Transverse colon (tissue), 4 donors: ENCODE data around the gene GINS1. TPM values are rescaled to one million over a fixed set of nuclear protein-coding genes. Genes with fewer than 3 reads are reported as not detected.

Source experiments
- DNase-seq: peaks from one replicate; pipeline ENCODE4 v3.0.0-alpha.2; 2019
- H3K27ac ChIP-seq, 4 donors: fragments of 200-600 bp; sonication (generic); 2 replicates each; pipeline ENCODE4 v1.5.1; 2016 to 2018; ENCODE audit warnings: inconsistent platforms in 4 of 4
- H3K27me3 ChIP-seq: fragments of 200-600 bp; sonication (generic); 2 replicates; pipeline ENCODE4 v1.5.1; 2017; ENCODE audit warnings: inconsistent platforms
- H3K36me3 ChIP-seq, 4 donors: fragments of 200-600 bp; sonication (generic); 2 replicates each; pipeline ENCODE4 v1.5.1; 2017 to 2019; ENCODE audit warnings: inconsistent platforms in 4 of 4
- H3K4me1 ChIP-seq, 4 donors: fragments of 200-600 bp; sonication (generic); 2 replicates each; pipeline ENCODE4 v1.5.1; 2017 to 2020; ENCODE audit warnings: inconsistent platforms in 4 of 4
- H3K4me3 ChIP-seq, 4 donors: fragments of 200-600 bp; sonication (generic); 1 replicate in 1 of 4; 2 replicates in 3 of 4; pipeline versions ENCODE4 v1.5.1 to v1.6.1; 2017 to 2019; ENCODE audit warnings: inconsistent platforms in 4 of 4
- H3K9me3 ChIP-seq, 2 donors: fragments of 200-600 bp; sonication (generic); 2 replicates each; pipeline ENCODE4 v1.5.1; 2017 to 2019; ENCODE audit warnings: inconsistent platforms in 2 of 2
- EP300 ChIP-seq: sonication (generic); formaldehyde crosslinking; IDR thresholded peaks from one replicate; pipeline ENCODE4 v1.6.1; 2017; ENCODE audit warnings: antibody characterized with exemption, low read depth
- POLR2A ChIP-seq: fragments of 450-650 bp; IDR thresholded peaks from one replicate; pipeline ENCODE4 v1.6.1; 2016; ENCODE audit warnings: antibody characterized with exemption, mild to moderate bottlenecking, moderate library complexity
- POLR2AphosphoS5 ChIP-seq, 3 donors: sonication (generic); formaldehyde crosslinking; IDR thresholded peaks; one replicate each; pipeline ENCODE4 v1.6.1; 2016; ENCODE audit warnings: antibody characterized with exemption in 3 of 3
- WGBS, 2 donors: methylation state at CpG; one replicate each; pipeline ENCODE4 v1.1.5; 2018; ENCODE audit warnings: low coverage in 1 of 2; 5-methylcytosine and 5-hydroxymethylcytosine counted together
- in situ Hi-C, 4 donors: fragments of 200-750 bp; cut with MboI; loops; one replicate each; pipeline versions ENCODE4 v1.15.0 to v1.15.1; 2017; ENCODE audit warnings: low sequenced_read_pairs in 3 of 4, low pct_ligation_motif_present in 1 of 4, low pct_unique_long_range_greater_than_20kb in 1 of 4
- intact Hi-C: fragments of 100-400 bp; cut with DNase I; formaldehyde crosslinking; loops from one replicate; pipeline ENCODE4 v1.15.1; 2023; ENCODE audit warnings: low total_unique reads
- total RNA-seq, 4 donors: library from RNA; depleted of rRNA; stranded (reverse); fragments of >200 nt; gene quantifications; one replicate each; pipeline ENCODE4 v1.1.0, GENCODE V29; 2016
- TF ChIP-seq, protein P1 (sequence below), 5 experiments: fragments of 200-600 bp in 3 of 5; fragments of 450-650 bp in 2 of 5; sonication (generic) in 3 of 5; IDR thresholded peaks; 1 replicate in 2 of 5; 2 replicates in 3 of 5; pipeline ENCODE4 v1.5.1; 2016 to 2017; ENCODE audit warnings: antibody characterized with exemption in 5 of 5, inconsistent platforms in 3 of 5, mild to moderate bottlenecking in 2 of 5, moderate library complexity in 1 of 5

The GINS1 gene
- total RNA-seq, 4 donors from 2014 or later, result 1.3 to 1.4 TPM; not detected in 2

DNA sequence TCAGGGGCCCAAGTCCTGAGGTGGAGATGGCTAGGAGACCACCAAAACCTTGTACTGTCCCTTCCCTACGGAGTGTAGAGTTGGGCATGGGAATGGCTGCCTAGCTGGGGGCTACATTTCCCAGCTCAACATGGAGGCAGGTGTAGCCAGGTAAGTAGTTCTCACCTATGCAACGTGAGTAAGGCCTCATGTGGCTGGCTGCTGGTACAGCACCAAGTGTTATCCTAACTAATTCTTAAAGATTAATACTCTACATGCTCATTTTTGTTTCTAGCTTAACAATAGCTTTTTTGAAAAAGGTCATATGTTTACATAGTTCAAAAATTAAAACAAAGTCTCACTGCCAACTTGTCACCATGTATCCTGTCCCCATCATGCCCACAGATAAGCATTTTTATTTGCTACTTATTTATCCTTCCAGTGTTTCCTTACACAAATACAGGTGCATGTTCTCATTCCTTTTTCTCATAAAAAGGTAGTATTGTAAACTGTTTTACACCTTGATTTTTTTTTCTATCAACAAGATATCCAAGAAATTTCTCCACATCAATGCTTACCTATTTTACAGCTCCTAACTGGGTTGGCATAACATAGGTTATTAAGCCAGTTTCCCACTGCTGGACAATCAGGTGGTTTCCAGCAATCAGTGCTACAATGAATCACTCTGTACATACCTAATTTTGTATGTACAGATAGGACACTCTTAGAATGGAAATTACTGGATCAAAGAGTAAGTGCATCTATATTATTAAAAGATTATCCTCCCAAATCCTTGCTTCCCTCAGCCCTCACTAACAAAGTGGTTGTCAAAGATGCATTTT lies 42.4 kb upstream of the GINS1 start:
- H3K27ac ChIP-seq, result no peak overlapping the region
- no peaks in the 10 kb centered on the region for H3K9me3 ChIP-seq
- H3K36me3 ChIP-seq, result no peaks in the 10 kb centered on the region
- in situ Hi-C loops, result no loop called here
- no peak overlapping the region for H3K4me3 ChIP-seq
- intact Hi-C loops, result no loop called here
- H3K4me1 ChIP-seq, result peaks cover 0 to 9% (median 0%) of the 10 kb centered on the region in 4 donors
- no peak for DNase-seq
- no peak for TF ChIP-seq POLR2A
- TF ChIP-seq, protein P1, sequence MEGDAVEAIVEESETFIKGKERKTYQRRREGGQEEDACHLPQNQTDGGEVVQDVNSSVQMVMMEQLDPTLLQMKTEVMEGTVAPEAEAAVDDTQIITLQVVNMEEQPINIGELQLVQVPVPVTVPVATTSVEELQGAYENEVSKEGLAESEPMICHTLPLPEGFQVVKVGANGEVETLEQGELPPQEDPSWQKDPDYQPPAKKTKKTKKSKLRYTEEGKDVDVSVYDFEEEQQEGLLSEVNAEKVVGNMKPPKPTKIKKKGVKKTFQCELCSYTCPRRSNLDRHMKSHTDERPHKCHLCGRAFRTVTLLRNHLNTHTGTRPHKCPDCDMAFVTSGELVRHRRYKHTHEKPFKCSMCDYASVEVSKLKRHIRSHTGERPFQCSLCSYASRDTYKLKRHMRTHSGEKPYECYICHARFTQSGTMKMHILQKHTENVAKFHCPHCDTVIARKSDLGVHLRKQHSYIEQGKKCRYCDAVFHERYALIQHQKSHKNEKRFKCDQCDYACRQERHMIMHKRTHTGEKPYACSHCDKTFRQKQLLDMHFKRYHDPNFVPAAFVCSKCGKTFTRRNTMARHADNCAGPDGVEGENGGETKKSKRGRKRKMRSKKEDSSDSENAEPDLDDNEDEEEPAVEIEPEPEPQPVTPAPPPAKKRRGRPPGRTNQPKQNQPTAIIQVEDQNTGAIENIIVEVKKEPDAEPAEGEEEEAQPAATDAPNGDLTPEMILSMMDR (IDR thresholded peaks at IDR 0.05), result no peak
- no peaks in the 10 kb centered on the region for H3K27me3 ChIP-seq
- 75 to 92% methylated on average over 2 of the region's 2 CpGs for WGBS, 2 donors

DNA sequence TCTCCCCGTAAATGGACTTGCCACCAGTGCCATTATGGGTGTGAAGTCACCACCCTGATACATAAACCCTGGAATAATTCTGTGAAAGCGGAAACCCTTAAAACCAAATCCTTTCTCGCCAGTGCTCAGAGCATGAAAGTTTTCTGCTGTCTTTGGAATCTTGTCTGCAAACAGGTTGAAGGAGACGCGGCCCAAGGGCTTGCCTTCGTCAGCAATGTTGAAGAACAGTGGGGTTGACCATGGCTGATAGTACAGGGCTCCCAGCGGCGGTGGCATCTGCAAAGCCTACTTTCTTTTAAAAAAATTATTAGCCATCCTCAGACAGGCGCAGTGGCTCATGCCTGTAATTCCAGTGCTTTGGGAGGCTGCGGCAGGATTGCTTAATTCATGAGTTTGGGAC lies 38.9 kb upstream of the GINS1 start:
- DNase-seq, result no peak
- Histone ChIP-seq H3K4me1 (no peaks in the 10 kb centered on the region), H3K36me3 (no peaks in the 10 kb centered on the region), H3K9me3 (no peaks in the 10 kb centered on the region), H3K27me3 (no peaks in the 10 kb centered on the region), H3K27ac (no peak overlapping the region), H3K4me3 (no peak overlapping the region)
- intact Hi-C loops (no loop called here), in situ Hi-C loops (no loop called here)
- WGBS, 2 donors, result 98 to 100% methylated on average over 3 to 10 of the region's 10 CpGs
- TF ChIP-seq POLR2AphosphoS5 (IDR thresholded peaks at IDR 0.05) (no peak), POLR2A (no peak), EP300 (no peak)
- TF ChIP-seq, protein P1 (IDR thresholded peaks at IDR 0.05), result no peak

DNA sequence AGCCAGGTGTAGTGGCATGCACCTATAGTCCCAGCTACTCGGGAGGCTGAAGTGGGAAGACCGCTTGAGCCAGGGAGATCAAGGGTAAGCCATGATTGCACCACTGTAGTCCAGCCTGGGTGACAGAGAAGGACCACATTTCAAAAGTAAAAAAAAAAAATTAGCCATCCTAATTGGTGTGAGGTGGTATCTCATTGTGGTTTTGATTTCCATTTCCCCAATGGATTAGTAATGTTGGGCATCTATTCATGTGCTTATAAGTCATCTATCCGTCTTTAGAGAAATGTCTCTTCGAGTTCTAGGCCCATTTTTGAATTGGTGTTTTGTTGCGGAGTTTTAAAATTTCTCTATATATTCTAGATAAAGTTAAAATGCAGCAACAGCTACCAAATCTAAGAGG lies 38.5 kb upstream of the GINS1 start:
- WGBS, 2 donors, result 97 to 100% methylated on average over 3 to 5 of the region's 5 CpGs
- TF ChIP-seq EP300, result no peak
- no peak for TF ChIP-seq POLR2AphosphoS5 (IDR thresholded peaks at IDR 0.05)

DNA sequence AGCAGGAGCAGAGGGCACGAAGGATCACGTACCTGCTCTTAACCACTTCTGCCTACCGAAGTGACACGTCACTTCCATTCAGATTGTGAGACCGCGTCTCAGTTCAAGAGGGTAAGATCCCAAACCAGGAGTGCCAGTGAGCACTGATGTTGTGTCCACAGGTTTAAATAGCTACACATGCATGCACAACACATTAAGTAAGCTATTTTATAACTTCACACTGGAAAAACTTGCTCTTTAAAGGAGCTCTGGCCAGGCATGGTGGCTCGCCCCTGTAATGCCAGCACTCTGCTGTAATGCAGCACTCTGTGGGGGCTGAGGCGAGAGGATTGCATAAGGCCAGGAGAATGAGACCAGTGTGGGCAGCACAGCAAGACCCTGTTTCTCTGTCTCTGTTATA lies 37.9 kb upstream of the GINS1 start:
- 90 to 96% methylated on average over 5 to 8 of the region's 8 CpGs for WGBS, 2 donors
- intact Hi-C loops, result no loop called here
- DNase-seq, result no peak

More for the DNA sequence above, 38.5 kb upstream of the GINS1 start:
- Histone ChIP-seq H3K4me3 (no peak overlapping the region), H3K9me3 (no peaks in the 10 kb centered on the region), H3K27me3 (no peaks in the 10 kb centered on the region), H3K27ac (no peak overlapping the region), H3K36me3 (no peaks in the 10 kb centered on the region), H3K4me1 (no peaks in the 10 kb centered on the region)
- in situ Hi-C loops, result no loop called here
- DNase-seq, result no peak
- intact Hi-C loops, result no loop called here

More for the DNA sequence above, 37.9 kb upstream of the GINS1 start:
- in situ Hi-C loops, result no loop called here
- no peaks in the 10 kb centered on the region for H3K4me1 ChIP-seq
- no peak overlapping the region for H3K27ac ChIP-seq
- TF ChIP-seq EP300 (no peak), POLR2A (no peak), POLR2AphosphoS5 (IDR thresholded peaks at IDR 0.05) (no peak)
- TF ChIP-seq, protein P1 (IDR thresholded peaks at IDR 0.05), result no peak
- no peaks in the 10 kb centered on the region for H3K9me3 ChIP-seq
- H3K36me3 ChIP-seq, result no peaks in the 10 kb centered on the region
- H3K27me3 ChIP-seq, result no peaks in the 10 kb centered on the region
- H3K4me3 ChIP-seq, result no peak overlapping the region
